GM12801 (cell line): Measurements from ENCODE around the gene PLA2G10.

Source experiments
- TF ChIP-seq, protein P1 (sequence below): IDR thresholded peaks from one replicate; pipeline ENCODE4 v1.5.1; 2011; ENCODE audit warnings: control low read depth; ENCODE audit not compliant: insufficient read length; ENCODE audit errors: extremely low read depth

The PLA2G10 gene

DNA sequence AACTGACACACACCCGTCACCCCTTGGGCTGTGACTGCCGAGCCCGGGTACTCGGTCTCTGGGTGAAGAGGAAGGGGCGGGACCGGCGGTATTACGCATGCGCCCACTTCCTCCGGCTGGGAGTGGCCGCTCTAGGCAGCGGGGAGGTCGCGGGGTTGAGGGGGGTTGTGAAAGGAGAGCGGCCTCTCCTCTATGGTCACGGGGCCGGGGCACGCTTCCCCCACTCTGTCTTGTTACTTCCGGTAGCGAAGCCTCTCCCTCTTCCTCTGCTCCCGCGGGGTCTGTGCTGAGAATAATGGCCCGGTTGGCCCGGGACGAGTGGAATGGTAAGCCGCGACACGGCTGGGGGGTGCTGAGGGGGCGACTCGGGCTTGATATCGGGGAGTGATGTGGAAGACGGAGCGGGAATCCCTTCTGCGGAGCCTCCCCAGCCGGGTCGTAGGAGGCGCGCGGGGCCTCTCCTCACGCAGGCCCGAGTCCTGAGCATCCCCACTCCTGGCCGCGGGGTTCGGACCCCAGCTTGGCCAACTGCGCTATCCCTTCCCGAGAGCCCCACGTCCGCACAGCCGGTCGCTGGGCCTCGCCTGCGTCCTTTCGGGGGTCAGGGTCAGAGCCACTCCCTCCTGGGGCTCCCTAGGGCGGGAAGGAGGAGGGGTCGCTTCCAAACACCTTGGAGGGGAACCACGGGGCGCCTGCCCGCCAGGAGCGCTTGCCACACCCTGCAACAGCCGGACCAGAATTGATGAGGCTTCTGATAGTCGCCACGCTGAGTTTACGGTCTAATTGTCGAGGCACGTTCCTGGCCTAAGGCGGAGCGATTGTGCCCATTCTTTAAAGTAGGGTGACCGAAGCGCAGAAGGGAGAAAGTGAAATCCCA is 61.2 kb downstream of the PLA2G10 start, which contains the start of gene BFAR:
Gene BFAR, plus strand, starts transcription at position 259 of the 877 bp plus-strand sequence. CDS start 11,396 bp downstream, outside the sequence.
- TF ChIP-seq, protein P1, sequence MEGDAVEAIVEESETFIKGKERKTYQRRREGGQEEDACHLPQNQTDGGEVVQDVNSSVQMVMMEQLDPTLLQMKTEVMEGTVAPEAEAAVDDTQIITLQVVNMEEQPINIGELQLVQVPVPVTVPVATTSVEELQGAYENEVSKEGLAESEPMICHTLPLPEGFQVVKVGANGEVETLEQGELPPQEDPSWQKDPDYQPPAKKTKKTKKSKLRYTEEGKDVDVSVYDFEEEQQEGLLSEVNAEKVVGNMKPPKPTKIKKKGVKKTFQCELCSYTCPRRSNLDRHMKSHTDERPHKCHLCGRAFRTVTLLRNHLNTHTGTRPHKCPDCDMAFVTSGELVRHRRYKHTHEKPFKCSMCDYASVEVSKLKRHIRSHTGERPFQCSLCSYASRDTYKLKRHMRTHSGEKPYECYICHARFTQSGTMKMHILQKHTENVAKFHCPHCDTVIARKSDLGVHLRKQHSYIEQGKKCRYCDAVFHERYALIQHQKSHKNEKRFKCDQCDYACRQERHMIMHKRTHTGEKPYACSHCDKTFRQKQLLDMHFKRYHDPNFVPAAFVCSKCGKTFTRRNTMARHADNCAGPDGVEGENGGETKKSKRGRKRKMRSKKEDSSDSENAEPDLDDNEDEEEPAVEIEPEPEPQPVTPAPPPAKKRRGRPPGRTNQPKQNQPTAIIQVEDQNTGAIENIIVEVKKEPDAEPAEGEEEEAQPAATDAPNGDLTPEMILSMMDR = no peak

DNA sequence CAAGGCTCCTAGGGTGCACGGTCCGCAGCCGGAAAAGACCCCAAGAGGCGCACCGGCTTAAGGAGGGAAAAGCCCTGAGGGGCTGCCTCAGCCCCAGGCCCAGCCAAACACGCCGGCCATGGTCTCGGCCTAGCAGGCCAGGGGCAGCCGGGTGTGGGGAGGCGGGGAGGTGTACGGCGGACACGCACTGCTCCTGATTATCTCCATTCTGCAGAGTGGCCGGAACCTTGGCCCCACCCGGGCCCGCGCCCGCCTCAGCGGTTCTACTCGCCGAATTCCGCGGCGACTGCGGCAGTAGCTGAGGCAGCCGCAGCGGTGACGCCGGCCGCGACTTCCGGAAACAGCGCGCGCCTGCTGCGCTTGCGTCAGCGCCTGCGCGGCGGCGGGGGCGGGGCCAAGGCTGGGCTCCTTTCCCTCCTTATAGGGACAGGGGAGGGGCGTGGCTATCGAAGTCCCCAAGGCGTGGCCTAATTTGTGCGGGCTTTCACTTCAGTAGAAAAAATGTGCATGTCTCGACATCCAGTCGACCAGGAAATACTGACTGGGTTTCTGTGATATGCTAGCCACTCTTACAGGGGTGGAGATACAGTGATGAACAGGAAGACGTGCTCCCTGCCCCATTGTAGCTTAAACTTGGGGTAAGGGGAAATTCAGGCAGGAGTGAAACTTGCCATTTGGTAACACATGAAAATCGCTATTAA is 64.0 kb downstream of the PLA2G10 start, which contains the start of gene PARN:
Gene PARN, minus strand, starts transcription at position 342 of the 701 bp plus-strand sequence. Its CDS starts 135 bp downstream, at position 207.
- TF ChIP-seq, protein P1 = no peak

DNA sequence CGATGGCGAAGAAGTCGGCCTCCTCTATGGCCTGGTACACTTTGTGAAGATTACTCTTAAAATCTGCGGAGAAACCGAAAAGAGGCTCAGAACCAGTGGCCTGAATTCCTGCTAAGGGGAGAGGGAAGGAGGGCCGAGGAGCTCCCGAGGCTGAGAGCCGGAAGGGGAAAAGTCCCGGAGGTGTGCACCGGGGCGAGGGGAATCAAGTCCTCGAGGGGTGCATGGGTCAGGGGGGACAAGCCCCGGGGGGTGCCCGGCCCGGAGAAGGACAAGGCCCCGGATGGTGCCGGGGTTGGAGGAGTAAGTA is 64.5 kb downstream of the PLA2G10 start:
- TF ChIP-seq, protein P1 = no peak

DNA sequence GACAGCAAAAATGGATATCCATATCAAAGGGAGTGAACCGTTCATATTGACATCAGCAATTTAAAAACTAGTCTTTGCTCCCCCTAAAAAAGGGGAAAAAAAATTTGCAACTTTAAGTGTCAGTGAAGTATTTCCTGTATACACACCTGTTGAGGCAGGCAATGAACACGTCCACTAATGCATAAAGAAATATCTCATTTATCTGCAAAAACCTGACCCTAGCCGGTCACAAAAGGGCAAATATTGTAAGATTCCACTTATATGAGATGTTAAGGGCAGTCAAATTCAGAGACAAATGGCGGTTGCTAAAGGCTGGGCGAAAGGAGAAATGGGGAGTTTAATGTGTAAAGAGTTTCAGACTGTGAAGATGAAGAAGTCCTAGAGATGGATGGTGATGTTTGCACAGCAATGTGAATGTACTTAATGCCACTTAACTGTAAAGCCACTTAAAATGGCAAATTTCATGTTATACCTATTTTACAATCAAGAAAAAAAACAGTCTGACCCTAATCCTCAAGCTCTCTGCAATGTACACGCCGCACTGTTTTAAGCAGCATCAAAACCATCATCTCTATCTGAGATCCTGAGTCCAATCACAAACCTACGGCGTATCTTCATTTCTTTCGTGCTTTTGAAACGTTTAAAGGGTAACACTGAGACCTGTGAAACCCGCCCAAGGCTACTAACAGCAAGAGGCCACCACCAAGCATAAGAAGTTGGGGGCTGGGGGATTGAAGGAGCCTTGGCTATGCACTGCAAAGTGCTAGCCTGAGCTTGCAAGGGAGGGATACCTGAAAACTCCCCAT is 65.1 kb downstream of the PLA2G10 start:
- TF ChIP-seq, protein P1 = no peak

DNA sequence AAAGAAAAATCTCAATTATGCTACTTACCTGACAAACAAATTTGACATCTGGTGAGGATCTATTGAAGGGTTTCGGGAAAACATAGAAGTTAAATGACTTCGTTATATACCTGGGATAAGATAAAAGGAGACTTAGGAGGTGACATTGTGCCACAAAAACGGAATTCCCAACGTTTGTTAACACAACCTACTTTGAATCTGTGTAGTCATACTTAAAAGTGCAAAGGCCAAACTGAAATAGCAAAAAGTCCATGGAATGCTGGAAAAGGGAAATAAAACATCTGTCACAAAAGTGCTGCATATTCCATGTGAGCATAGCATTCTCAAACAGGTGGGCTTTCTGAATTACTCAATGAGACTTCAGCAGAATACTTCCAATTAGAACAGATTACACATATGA is 67.0 kb downstream of the PLA2G10 start:
- TF ChIP-seq, protein P1 = no peak
